HEK293 (cell line): ENCODE data around the gene GBX1.

Experiments
- BCL6B ChIP-seq: fragments of 450-650 bp; formaldehyde crosslinking; IDR thresholded peaks from 2 replicates; pipeline ENCODE4 v1.5.1; 2017; ENCODE audit warnings: missing biosample characterization, missing genetic modification characterization
- EGR2 ChIP-seq: fragments of 450-650 bp; formaldehyde crosslinking; IDR thresholded peaks from 2 replicates; pipeline ENCODE4 v1.5.1; 2016; ENCODE audit warnings: low read depth, missing biosample characterization, missing genetic modification characterization
- ELK4 ChIP-seq: IDR thresholded peaks from 2 replicates; pipeline ENCODE4 v1.6.1; 2011; ENCODE audit warnings: mild to moderate bottlenecking, low read depth, low read length, borderline replicate concordance
- GFI1B ChIP-seq: fragments of 450-650 bp; formaldehyde crosslinking; IDR thresholded peaks from 2 replicates; pipeline ENCODE4 v1.5.1; 2016; ENCODE audit warnings: missing biosample characterization, missing genetic modification characterization
- GLIS2 ChIP-seq: fragments of 450-650 bp; formaldehyde crosslinking; IDR thresholded peaks from 2 replicates; pipeline ENCODE4 v1.5.1; 2016; ENCODE audit warnings: missing biosample characterization, missing genetic modification characterization
- HIC1 ChIP-seq: fragments of 450-650 bp; formaldehyde crosslinking; IDR thresholded peaks from 2 replicates; pipeline ENCODE4 v1.5.1; 2016; ENCODE audit warnings: missing biosample characterization, missing genetic modification characterization
- HOXD13 ChIP-seq: sonication (generic); formaldehyde crosslinking; IDR thresholded peaks from 2 replicates; pipeline ENCODE4 v1.8.0; 2022; ENCODE audit warnings: missing genetic modification reagents, borderline replicate concordance
- RBAK ChIP-seq: fragments of 450-650 bp; formaldehyde crosslinking; IDR thresholded peaks from 2 replicates; pipeline ENCODE4 v1.5.1; 2016; ENCODE audit warnings: missing biosample characterization, missing genetic modification characterization
- SALL2 ChIP-seq: fragments of 450-650 bp; formaldehyde crosslinking; IDR thresholded peaks from 2 replicates; pipeline ENCODE4 v1.5.0; 2017; ENCODE audit warnings: missing biosample characterization, mild to moderate bottlenecking, missing genetic modification characterization, borderline replicate concordance
- TRIM28 ChIP-seq: IDR thresholded peaks from 2 replicates; pipeline ENCODE4 v1.6.1; 2011; ENCODE audit warnings: low read length, control low read depth, borderline replicate concordance
- ZBTB10 ChIP-seq: fragments of 450-650 bp; formaldehyde crosslinking; IDR thresholded peaks from 2 replicates; pipeline ENCODE4 v1.5.1; 2016; ENCODE audit warnings: missing biosample characterization, missing genetic modification characterization
- ZBTB17 ChIP-seq: fragments of 450-650 bp; formaldehyde crosslinking; IDR thresholded peaks from 2 replicates; pipeline ENCODE4 v1.5.1; 2016; ENCODE audit warnings: missing biosample characterization, missing genetic modification characterization
- ZNF10 ChIP-seq: fragments of 450-650 bp; formaldehyde crosslinking; IDR thresholded peaks from 2 replicates; pipeline ENCODE4 v1.5.1; 2017; ENCODE audit warnings: missing biosample characterization, missing genetic modification characterization
- ZNF174 ChIP-seq: fragments of 450-650 bp; formaldehyde crosslinking; IDR thresholded peaks from 2 replicates; pipeline ENCODE4 v1.5.0; 2017; ENCODE audit warnings: missing biosample characterization, mild to moderate bottlenecking, missing genetic modification characterization
- ZNF473 ChIP-seq: fragments of 450-650 bp; formaldehyde crosslinking; IDR thresholded peaks from 2 replicates; pipeline ENCODE4 v1.5.1; 2017; ENCODE audit warnings: missing biosample characterization, missing genetic modification characterization
- ZNF501 ChIP-seq: fragments of 450-650 bp; formaldehyde crosslinking; IDR thresholded peaks from 2 replicates; pipeline ENCODE4 v1.5.1; 2016; ENCODE audit warnings: missing biosample characterization, missing genetic modification characterization
- ZNF529 ChIP-seq: fragments of 450-650 bp; formaldehyde crosslinking; IDR thresholded peaks from 2 replicates; pipeline ENCODE4 v1.5.1; 2017; ENCODE audit warnings: missing genetic modification characterization, missing biosample characterization; ENCODE audit not compliant: insufficient replicate concordance
- ZNF549 ChIP-seq: fragments of 450-650 bp; IDR thresholded peaks from 2 replicates; pipeline ENCODE4 v1.5.1; 2018; ENCODE audit warnings: missing biosample characterization, missing genetic modification characterization, mild to moderate bottlenecking, inconsistent platforms, moderate library complexity
- ZNF664 ChIP-seq: fragments of 450-650 bp; formaldehyde crosslinking; IDR thresholded peaks from 2 replicates; pipeline ENCODE4 v1.5.1; 2016; ENCODE audit warnings: missing biosample characterization, missing genetic modification characterization
- ZNF701 ChIP-seq: fragments of 450-650 bp; formaldehyde crosslinking; IDR thresholded peaks from 2 replicates; pipeline ENCODE4 v1.5.1; 2016; ENCODE audit warnings: missing biosample characterization, missing genetic modification characterization
- ZNF747 ChIP-seq: fragments of 450-650 bp; formaldehyde crosslinking; IDR thresholded peaks from 2 replicates; pipeline ENCODE4 v1.5.1; 2016; ENCODE audit warnings: missing biosample characterization, missing genetic modification characterization
- ZNF791 ChIP-seq: fragments of 450-650 bp; formaldehyde crosslinking; IDR thresholded peaks from 2 replicates; pipeline ENCODE4 v1.5.1; 2016; ENCODE audit warnings: missing biosample characterization, missing genetic modification characterization
- ZNF830 ChIP-seq: fragments of 450-650 bp; IDR thresholded peaks from 2 replicates; pipeline ENCODE4 v1.5.0; 2018; ENCODE audit warnings: missing biosample characterization, missing genetic modification characterization, low read depth, mild to moderate bottlenecking, moderate library complexity
- ZSCAN5A ChIP-seq: fragments of 450-650 bp; formaldehyde crosslinking; IDR thresholded peaks from 2 replicates; pipeline ENCODE4 v1.5.1; 2016; ENCODE audit warnings: missing biosample characterization, missing genetic modification characterization
- TF ChIP-seq, protein P1 (sequence below): fragments of 450-650 bp; formaldehyde crosslinking; IDR thresholded peaks from 2 replicates; pipeline ENCODE4 v1.5.1; 2016; ENCODE audit warnings: missing biosample characterization, missing genetic modification characterization
- TF ChIP-seq, protein P2 (sequence below): fragments of 450-650 bp; formaldehyde crosslinking; optimal IDR thresholded peaks from 2 replicates; pipeline ENCODE3; 2016; ENCODE audit warnings: missing biosample characterization, mild to moderate bottlenecking, missing genetic modification characterization
- TF ChIP-seq, protein P3 (sequence below): fragments of 450-650 bp; IDR thresholded peaks from 2 replicates; pipeline ENCODE4 v1.5.1; 2018; ENCODE audit warnings: missing biosample characterization, mild to moderate bottlenecking, missing genetic modification characterization

GBX1 gene

GRCh38 chr7:151110941-151111645 lies 56.4 kb downstream of the GBX1 start (continued):
- TF ChIP-seq ZBTB10 (tag by site-specific recombination), result peak; percentile 18; the same call in 1 of the 2 replicates
- no peak for TF ChIP-seq GFI1B
- peak; percentile 93 for TF ChIP-seq GLIS2 (tag by site-specific recombination)
- TF ChIP-seq ZNF501, result 0 out of 2 replicates have a peak, but pooled peaks have one; percentile 45
- no peak for TF ChIP-seq ZBTB17 (tag by site-specific recombination)
- TF ChIP-seq ZNF664, result no peak
- TF ChIP-seq HOXD13 (CRISPR knock-in tag), result no peak
- TF ChIP-seq ZNF174 (tag by site-specific recombination), result no peak
- TF ChIP-seq, protein P1, sequence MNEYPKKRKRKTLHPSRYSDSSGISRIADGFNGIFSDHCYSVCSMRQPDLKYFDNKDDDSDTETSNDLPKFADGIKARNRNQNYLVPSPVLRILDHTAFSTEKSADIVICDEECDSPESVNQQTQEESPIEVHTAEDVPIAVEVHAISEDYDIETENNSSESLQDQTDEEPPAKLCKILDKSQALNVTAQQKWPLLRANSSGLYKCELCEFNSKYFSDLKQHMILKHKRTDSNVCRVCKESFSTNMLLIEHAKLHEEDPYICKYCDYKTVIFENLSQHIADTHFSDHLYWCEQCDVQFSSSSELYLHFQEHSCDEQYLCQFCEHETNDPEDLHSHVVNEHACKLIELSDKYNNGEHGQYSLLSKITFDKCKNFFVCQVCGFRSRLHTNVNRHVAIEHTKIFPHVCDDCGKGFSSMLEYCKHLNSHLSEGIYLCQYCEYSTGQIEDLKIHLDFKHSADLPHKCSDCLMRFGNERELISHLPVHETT (tag by site-specific recombination), result 0 out of 2 replicates have a peak, but pooled peaks have one; percentile 19
- TF ChIP-seq HIC1 (tag by site-specific recombination), result peak; percentile 63
- TF ChIP-seq EGR2 (tag by site-specific recombination), result no peak
- TF ChIP-seq, protein P2, sequence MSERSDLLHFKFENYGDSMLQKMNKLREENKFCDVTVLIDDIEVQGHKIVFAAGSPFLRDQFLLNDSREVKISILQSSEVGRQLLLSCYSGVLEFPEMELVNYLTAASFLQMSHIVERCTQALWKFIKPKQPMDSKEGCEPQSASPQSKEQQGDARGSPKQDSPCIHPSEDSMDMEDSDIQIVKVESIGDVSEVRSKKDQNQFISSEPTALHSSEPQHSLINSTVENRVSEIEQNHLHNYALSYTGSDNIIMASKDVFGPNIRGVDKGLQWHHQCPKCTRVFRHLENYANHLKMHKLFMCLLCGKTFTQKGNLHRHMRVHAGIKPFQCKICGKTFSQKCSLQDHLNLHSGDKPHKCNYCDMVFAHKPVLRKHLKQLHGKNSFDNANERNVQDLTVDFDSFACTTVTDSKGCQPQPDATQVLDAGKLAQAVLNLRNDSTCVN (tag by site-specific recombination), result peak; percentile 13
- no peak for TF ChIP-seq BCL6B (tag by site-specific recombination)
- no peak for TF ChIP-seq RBAK (tag by site-specific recombination)
- no peak for TF ChIP-seq ZSCAN5A (tag by site-specific recombination)
- no peak for TF ChIP-seq ZNF701 (tag by site-specific recombination)
- TF ChIP-seq ELK4, result no peak
- no peak for TF ChIP-seq ZNF473
- TF ChIP-seq ZNF747 (tag by site-specific recombination), result no peak
- TF ChIP-seq ZNF549 (tag by site-specific recombination), result no peak
- no peak for TF ChIP-seq ZNF791 (tag by site-specific recombination)
- TF ChIP-seq SALL2 (tag by site-specific recombination), result no peak
- no peak for TF ChIP-seq TRIM28
- no peak for TF ChIP-seq ZNF830 (tag by site-specific recombination)
- no peak for TF ChIP-seq ZNF529 (tag by site-specific recombination)
- TF ChIP-seq ZNF10 (tag by site-specific recombination), result no peak
- TF ChIP-seq, protein P3, sequence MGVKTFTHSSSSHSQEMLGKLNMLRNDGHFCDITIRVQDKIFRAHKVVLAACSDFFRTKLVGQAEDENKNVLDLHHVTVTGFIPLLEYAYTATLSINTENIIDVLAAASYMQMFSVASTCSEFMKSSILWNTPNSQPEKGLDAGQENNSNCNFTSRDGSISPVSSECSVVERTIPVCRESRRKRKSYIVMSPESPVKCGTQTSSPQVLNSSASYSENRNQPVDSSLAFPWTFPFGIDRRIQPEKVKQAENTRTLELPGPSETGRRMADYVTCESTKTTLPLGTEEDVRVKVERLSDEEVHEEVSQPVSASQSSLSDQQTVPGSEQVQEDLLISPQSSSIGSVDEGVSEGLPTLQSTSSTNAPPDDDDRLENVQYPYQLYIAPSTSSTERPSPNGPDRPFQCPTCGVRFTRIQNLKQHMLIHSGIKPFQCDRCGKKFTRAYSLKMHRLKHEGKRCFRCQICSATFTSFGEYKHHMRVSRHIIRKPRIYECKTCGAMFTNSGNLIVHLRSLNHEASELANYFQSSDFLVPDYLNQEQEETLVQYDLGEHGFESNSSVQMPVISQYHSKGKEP (tag by site-specific recombination), result no peak
